GM21825 (cell line): Measurements from ENCODE around the gene SLC26A8.
"Not testable (repeated sequence)": the region's sequence is repeated elsewhere in the genome, so short reads cannot be mapped to it uniquely, and the experiment has no call there.

Experiments
- ATAC-seq: cut with Tn5 transposase; IDR thresholded peaks from one replicate; pipeline ENCODE4 v1.9.1; 2021; ENCODE audit warnings: mild to moderate bottlenecking, moderate library complexity; ENCODE audit not compliant: unreplicated experiment

Gene SLC26A8

DNA sequence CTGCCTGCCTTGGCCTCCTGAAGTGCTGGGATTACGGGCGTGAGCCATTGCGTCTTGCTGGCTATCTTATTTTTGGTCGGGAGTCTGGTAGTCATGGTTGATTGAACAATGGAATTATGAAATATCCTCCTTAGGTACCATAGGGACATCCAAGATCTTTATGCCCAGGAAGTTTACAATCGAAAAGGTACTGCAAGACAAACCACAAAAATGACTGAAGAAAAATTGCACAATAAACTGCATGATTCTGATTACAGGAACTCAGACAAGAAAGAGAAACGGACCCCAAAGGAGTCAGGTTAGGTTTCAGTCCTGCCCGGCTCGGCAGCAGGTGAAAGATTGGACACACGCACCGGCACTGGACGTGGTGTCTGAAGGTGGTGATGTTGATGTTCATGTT lies 5.3 kb downstream of the SLC26A8 start:
- ATAC-seq = no peak

DNA sequence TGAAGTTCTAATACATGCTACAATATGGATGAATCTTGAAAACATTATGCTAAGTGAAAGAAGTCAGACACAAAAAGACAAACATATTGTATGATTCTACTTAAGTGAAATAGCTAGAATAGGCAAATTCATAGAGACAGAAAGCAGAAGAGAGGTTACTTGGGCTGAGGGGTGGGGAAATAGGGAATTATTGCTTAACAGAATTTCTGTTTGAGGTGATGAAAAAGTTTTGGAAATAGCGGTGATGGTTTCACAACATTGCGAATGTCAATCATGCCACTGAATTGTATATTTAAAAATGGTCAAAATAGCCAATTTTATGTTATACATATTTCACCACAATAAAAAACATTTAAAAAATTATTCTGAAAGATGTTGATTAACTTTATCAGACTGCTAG lies 6.1 kb downstream of the SLC26A8 start:
- ATAC-seq = no peak

DNA sequence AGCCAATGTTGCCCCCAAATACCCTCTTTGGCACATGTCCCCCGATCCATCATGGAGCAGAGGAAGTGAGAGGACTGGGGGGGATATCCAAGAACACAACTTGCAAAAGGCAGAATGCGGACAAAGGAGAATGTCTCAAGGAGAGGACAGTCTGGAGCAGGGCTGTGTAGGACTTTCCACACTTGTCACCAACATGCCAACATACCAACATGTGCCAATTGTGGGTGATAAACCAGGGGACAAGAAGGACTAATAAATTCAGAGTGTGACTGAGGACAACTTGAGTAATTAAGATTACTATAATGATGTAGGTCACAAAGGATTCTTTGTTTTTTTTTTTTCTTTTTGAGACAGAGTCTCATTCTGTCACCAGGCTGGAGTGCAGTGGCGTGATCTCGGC lies 8.8 kb downstream of the SLC26A8 start:
- ATAC-seq = no peak

DNA sequence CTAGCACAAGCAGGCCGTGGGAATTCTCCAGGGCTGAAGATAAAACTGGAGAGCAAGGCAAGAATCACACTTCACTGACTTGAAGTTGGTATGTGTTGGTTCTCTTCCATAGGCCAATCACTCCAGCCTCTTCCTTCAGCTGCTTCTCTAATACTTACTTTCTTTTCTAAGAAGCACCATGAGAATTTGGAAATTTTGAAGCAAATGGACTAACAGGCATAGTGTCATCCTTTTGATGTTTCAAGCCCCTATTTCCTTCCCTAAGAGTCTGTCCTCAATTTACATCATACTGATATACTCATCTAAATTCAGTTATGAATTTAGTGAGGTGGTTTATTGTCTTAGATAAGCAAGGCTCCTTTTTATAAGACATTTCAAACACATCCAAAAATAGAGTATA lies 24.0 kb downstream of the SLC26A8 start:
- no peak for ATAC-seq

DNA sequence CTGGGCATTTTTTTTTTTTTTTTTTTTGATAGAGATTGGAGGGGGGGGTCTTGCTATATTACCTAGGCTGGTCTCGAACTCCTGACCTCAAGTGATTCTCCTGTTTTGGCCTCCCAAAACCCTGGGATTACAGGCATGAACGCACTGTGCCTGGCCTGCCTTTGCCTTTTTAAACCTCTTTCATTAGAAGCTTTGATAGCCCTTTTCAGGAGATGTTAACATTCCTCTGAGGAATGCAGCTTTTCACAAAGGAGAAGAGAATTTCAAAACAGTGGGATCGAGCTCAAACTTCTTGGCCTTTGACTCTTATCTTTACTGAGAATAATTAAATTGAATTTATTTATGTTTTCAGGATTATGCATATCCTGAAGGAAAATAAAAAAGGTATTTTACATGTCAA lies 31.3 kb downstream of the SLC26A8 start:
- no peak for ATAC-seq

DNA sequence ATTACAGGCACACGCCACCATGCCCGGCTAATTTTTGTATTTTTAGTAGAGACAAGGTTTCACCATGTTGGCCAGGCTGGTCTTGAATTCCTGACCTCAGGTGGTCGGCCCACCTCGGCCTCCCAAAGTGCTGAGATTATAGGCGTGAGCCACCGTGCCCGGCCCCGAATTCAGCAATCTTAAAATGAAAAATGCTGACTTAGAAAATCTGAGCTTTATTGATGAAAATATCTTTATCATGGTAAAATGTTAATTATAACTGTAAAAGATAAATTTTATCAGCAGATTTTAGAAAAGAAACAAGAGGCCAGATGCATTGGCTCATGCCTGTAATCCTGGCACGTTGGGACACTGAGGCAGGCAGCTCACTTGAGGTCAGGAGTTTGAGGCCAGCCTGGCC lies 36.4 kb downstream of the SLC26A8 start:
- not testable (repeated sequence) for ATAC-seq

DNA sequence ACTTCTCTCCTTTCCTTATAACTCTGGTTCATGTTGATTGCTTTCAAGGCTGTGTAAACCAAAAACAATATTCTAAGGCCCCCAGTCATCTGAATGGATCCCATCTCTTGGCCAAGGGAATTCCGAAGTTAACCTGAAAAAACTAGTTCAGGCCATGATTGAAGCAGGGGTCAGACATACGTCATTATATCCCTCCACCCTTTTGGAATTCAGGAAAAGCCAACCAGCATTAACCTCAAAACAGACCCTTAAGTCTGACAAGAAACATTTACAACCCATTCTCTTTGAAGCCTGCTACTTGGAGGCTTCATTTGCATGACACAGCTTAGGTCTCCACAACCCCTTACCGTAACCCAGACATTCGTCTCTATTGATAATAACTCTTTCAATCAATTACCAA lies 39.7 kb downstream of the SLC26A8 start:
- no peak for ATAC-seq

DNA sequence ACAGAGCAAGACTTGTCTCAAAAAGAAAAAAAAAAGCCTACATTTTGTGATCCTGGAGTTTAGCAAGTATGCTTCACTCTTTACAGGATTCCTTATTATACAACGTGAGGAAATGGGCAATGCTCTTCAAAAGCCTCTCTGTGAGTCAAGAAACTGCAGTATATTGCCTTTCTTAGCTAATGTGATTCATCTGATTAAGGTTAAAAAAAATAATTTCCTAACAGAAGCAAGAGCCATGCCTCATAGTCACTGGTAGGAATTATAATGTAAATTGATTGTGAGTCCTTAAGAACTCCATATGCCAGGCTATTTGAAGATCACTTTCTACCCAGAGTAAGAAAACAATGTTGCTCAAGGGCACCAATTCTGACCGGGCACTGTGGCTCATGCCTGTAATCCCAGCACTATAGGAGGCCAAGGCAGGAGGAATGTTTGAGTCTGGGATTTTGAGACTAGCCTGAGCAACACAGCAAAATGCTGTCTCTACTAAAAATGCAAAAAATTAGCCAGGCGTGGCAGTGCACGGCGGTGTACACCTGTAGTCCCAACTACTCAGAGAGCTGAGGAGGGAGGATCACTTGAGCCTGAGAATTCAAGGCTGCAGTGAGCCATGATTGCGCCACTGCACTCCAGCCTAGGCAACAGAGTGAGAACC lies 43.3 kb downstream of the SLC26A8 start:
- no peak for ATAC-seq

DNA sequence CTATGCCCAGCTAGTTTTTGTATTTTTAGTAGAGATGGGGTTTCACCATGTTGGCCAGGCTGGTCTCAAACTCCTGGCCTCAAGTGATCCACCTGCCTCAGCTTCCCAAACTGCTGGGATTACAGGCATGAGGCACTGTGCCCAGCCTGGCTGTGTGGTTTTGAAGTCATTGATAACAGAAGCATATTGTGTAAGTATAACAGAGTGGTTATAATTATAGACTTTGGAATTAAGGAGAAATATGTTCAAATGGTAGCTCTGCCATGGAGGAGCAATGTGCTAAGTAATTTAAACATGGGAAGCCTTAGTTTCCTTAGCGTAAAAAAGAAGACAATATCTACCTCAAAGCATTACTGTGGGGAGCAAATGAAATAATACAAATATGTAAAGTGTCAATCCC lies 44.3 kb downstream of the SLC26A8 start:
- ATAC-seq = not testable (repeated sequence)

DNA sequence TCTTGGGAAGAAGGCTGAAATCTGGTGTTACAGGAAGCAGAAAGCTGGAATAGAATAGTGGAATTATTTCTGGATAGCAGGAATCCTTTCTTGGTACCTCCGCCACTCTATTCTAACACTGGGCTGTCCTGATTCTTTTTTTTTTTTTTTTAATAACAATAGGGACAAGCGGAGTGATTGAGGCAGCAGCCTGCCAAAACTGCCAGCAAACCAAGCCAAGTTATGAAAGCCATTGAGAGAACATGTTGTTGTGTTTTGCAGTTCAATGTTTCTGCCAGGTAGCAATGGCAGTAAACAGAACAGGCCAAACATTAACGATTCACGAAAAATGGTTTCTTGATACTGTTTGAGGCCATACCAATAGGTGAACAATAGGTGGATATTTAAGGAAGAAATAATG lies 47.1 kb downstream of the SLC26A8 start:
- no peak for ATAC-seq

DNA sequence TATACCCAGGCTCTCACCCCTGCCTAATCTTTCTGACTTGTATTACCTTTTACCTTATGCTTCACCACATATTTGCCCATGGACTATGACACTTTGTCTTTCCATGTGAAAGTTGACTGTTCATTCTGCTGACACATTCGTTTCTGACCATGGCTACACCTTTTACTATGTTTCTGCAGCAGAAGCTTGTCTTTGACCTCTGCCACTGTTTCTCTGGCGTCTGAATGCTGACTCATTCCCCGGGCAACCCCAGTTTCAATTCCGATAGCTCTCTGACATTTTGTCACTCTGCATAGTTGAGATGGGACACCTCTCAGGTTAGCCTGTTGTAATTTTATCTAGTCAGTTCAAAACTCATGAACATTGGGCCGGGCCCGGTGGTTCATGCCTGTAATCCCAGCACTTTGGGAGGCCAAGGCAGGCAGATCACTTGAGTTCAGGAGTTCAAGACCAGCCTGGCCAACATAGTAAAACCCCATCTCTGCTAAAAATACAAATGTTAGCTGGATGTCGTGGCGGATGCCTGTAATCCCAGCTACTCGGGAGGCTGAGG lies 50.7 kb downstream of the SLC26A8 start:
- ATAC-seq = peak; percentile 72

DNA sequence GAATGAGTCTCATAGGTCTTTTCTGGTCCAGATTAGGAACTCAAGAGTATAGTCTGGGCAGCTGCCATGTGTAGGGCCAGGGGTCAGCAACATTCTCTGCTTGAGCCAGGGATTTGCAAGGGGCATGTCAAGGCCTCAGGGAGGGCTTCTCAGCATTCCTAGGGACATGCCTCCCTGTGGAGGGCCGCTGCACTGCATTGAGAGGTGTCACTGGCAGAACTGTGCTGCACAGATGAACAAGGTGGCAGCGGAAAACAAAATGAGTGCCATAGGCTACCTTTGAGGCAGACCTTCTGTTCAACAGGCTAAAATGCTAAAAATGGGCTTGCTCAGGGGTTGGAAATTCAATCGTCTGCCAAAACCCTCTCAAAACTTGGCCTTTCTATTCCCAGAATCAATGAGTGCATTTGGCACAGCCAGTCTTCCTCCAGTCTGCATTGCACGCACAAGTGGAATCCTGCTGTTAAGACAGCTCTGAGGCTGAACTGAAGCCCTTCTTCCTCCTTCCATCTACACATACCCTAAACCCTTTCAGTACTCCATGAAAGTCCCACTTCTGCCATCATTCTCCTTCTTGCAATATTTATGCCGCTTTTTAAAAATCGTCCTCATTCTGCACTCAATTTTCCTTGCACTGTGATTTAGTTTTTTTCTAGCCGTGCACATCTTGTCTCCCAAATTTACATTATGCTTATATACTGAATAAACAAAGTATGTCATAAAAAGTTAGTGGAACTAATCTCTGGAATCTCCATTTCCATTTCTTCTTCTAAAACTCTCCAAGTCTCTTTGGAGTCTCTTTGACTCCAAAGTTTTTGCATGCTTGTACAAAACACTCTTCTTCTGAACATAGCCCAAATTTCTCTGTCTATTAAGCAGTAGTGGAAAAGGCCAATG lies 51.7 kb downstream of the SLC26A8 start:
- no peak for ATAC-seq

DNA sequence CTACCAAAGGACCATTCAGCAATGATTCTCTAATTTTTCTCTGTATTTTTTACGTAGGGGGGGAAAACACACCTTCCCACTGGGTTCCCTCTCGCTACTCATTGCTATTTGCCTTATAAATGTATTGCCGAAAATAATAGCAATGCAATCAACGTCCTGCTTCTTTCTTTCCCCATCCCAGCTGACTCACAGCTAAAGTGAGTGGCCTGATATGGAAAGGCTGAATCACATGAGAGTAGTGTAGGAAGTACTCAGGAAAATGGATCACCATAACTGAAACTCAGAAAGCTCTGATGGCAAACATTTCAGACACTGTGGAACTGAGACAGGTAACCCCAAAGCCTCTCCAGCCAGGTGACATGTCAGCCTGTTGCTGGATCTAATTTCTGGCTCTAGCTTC lies 54.3 kb downstream of the SLC26A8 start:
- ATAC-seq = no peak

DNA sequence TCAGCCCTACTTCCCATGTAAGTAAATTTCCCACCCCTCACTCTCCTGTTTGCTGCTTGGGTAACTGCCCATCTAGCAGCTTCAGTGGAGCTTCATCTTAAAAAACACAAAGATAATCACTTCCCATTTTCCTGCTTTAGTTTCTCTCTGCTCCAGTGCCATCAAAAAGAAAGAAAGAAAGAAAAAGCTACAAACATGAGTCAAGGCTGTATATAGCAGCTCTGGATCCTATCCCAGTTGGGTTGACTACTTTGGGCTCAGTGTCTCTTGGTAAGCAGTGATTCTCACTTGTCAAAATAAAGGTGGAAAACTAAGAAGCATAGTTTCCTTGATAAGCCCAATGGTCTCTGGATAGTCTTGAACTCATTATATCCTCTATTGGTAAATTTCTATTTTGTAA lies 54.8 kb downstream of the SLC26A8 start:
- ATAC-seq = no peak

DNA sequence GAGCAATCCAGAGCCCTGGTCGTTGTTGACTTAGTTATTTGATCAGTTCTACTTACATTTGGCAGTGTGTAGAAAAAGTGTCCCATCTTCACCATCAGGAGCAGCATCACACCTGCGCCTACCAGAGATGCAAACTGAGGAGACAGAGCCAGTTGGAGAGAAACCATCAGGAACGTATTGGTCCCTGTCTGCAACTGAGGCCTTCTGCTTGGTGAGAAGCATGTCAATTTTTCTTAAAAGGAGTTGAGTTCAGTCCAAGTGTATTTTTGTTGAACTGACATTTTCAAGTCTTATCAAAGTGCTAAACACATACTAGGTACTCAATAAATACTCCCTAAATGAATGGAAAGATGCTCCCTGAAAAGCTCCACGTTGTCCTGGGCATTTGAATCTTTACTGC lies 55.6 kb downstream of the SLC26A8 start:
- ATAC-seq = no peak

DNA sequence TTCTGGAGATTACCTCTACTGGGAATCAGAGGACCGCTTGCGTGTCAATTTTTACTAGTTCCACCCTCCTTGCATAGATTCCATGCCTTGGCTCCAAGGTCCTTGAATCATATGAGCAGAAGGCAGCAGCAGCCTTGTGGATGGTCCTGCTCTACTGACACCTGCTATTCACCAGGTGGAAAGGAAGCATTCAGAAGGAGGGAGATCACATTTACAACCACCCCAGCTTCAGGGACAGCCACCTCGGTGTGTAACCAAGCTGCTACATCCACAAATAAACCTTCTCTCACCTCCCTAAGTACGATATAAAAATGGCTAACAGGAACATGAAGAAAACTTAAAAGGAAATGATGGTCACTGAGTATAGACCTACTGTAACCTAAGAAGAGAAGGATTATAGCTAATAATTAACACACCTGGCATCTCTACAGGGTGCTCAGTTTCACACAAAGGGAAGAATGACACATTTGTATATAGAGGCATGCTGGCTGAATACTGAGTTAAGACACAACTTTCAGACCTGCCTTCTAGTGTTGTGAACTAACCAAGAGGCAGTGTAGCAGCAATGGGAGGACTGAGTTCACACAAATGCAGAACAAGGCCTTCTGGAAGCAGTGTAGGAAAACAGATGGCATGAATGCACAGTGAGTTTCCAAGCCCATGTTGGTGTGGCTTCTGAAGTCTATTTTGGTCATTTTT lies 57.2 kb downstream of the SLC26A8 start:
- ATAC-seq = no peak

DNA sequence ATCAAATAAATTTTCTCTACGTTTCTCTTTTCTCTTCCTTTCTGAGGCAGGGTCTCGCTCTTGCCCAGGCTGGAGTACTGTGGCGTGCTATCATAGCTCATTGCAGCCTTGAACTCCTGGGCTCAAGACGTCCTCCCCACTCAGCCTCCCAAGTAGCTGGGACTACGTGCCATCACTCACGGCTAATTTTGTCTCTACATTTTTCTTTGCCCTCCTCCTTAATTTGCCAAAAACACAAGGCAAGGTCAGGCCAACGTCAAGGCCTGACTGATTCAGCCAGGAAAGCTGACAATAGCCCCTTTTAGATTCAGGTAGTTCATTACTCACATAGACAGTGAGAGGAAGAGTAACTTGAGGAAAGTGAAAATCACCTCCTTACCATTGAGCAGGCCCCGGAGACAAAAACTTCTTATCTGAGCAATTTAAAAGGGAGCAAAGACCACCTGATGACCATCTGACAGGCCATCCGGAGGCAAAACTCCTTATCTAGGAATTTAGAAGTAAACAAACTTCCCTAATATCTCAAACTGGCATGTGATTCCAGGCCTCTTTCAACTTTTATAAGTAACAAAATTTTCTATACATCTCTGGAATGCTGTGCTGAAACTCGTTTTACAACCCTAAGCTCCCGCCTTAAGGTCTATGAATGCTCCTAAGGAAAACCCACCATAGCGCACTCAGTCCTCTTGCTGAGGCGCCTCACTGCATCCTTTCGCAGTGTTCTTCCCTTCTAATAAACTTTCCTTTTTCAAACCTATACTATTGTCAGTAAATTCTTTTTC lies 61.5 kb downstream of the SLC26A8 start:
- no peak for ATAC-seq

DNA sequence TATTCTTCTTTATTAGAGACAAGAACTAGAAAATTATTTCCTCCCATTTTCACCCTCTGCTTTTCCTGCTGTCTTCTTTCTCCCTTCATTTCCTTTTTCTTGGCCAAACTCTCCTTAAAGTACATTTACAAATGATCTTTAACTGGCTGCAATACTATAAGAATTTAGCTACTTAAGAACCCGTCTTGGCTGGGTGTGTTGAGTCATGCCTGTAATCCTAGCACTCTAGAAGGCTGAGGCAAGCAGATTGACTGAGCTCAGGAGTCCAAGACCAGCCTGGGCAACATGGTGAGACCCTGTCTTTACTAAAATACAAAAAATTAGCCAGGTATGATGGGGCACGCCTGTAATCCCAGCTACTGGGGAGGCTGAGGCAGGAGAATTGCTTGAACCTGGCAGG lies 64.3 kb downstream of the SLC26A8 start:
- no peak for ATAC-seq

DNA sequence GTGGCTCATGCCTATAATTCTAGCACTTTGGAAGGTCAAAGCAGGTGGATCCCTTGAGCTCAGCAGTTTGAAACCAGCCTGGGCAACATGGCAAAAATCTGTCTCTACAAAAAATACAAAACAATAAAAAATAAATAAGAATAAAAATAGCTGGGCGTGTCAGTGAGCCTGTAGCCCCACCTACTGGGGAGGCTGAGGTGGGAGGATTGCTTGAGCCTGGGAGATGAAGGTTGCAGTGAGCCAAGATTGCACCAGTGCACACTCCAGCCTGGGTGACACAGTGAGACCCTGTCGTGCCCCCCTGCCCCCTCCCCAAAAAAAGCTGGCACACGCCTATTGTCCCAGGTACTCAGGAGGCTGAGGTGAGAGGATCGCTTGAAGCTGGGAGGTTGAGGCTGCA lies 68.5 kb downstream of the SLC26A8 start:
- ATAC-seq = no peak

DNA sequence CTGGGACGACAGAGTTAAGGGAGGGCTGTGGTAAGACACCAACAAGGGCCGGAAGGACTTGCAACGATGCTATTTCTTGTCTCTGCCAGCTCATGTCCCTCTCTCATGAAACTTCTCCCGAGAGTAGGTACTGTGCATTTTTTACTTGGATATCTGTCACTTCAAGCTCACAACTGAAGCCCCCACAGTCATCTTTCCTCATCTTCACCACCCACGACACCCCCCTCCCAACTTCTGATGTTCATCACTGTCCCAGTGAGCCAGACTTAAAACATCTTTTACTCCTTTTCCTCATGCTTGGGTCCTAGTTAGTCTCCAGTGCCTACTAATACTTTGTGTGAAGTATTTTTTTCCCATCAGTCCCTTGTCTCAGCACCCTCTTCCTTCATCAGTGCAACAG lies 68.9 kb downstream of the SLC26A8 start:
- ATAC-seq = no peak

DNA sequence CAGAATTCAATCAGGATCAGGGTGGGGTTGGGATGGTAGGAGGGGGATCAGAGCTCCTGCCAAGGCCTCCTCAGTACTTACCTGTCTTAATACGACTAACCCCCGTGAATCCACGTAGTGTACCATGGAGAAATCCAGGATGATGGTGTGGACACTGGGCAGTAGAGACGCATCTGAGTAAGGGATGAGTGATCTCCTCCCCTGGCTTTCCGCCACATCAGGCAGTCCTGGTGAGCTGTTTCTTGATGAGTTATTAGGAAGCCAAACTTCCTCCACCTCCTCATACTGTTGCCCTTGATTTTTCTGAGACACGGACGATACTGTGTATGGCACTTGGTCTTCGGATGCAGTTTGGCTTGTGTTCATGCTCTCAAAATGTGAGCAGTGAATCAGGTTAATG lies 69.4 kb downstream of the SLC26A8 start:
- no peak for ATAC-seq
